NOMO-1 treated with DMSO at 0.1 percent for 48 hours (cell line): ENCODE measurements around the gene RAB3GAP2.
"Not testable (repeated sequence)": the region's sequence is repeated elsewhere in the genome, so short reads cannot be mapped to it uniquely, and the experiment has no call there.

Experiments
- DNase-seq: peaks from one replicate; lab custom pipeline; 2025; ENCODE audit not compliant: unreplicated experiment; lab: John Stamatoyannopoulos, UW

Gene RAB3GAP2

DNA sequence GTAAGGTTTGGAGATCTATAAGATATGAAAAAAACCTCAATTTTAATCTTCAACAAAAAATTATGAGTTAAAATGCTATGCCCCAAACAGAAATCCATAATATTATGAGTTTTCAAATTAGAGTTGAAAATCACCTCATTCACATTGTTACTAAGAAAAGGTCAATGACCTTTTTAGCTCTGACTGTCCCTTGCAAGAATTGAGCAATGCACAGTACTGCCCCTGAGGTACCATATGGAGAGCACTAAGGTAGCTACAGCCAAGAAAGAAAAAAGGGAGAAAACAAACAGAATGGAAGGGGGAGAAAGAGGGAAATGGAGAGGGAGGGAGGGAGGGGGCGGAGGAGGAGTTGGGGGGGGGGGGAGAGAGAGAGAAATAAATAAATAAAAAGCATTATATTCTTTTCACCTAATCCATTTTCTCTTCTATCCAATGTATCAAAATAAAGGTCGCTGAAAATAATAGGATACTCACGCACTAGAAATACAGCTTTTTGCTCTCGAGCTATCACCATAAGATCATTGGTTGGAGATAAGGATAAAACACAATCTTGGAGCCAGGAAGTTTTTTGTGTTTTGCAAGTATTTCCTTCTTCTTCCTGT lies 58.8 kb downstream of the RAB3GAP2 start:
- no peak for DNase-seq

- no peak for DNase-seq
Measured at GRCh38 chr1:220207411-220207810, 64.8 kb downstream of the RAB3GAP2 start.

DNA sequence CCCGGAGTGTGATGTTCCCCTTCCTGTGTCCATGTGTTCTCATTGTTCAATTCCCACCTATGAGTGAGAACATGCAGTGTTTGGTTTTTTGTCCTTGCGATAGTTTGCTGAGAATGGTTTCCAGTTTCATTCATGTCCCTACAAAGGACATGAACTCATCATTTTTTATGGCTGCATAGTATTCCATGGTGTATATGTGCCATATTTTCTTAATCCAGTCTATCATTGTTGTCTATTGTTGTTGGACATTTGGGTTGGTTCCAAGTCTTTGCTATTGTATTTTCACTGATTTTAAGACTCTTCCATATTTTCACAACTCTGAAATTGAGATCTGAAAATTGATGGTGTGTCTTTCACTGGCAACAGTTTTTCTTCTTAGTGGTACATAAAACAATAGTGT lies 67.5 kb downstream of the RAB3GAP2 start:
- not testable (repeated sequence) for DNase-seq

GRCh38 chr1:220203816-220204215 lies 68.4 kb downstream of the RAB3GAP2 start:
- no peak for DNase-seq

- DNase-seq, result no peak
Measured at GRCh38 chr1:220198186-220199005, 73.9 kb downstream of the RAB3GAP2 start.

- DNase-seq, result no peak
Measured at GRCh38 chr1:220195701-220196100, 76.6 kb downstream of the RAB3GAP2 start.

DNA sequence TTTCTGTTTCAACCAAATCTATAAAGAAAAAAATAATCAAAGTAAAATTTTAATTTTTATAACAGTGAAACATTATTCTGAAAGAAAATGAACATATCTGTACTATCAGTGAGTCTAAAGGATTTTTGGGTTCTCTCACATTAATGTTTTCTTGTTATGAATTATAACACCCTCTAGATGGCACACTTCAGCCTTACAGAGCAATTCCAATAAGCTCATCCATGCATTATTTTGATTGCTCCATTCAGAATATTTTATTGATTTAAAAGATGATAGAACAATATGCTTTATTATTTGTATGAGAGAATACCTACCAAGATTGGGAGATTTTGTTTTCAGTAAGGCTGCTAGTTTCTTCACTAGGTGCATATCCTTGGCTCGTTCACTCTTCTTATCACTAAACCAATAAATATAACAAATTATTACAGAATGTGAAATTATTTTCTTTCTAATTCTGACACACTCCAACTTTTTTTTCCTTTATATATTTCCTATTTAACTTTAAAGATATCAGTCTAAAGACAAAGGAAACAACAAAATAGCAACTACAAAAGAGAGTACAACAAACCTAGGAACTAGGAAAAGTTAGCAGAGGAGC lies 82.4 kb downstream of the RAB3GAP2 start:
- peak; percentile 5 for DNase-seq

DNA sequence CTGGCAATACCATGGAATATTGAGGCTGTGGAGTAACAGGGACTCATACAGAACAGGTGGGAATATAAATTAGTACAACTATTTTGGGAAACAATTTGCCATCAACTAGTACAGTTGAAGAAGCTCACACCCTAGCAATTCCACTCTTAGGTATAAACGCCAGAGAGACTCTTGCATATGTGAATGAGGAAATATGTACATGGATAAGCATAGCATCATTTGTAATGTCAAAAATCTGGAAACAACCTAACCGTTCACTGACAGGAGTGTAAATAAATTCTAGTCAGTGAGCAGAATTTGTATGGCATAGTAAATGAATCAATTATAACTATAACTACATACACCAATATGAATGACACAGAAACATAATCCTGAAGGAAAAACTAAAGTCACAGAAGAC lies 83.7 kb downstream of the RAB3GAP2 start:
- no peak for DNase-seq

- DNase-seq, result no peak
Measured at GRCh38 chr1:220186752-220187151, 85.5 kb downstream of the RAB3GAP2 start.

GRCh38 chr1:220184506-220184905 lies 87.7 kb downstream of the RAB3GAP2 start:
- no peak for DNase-seq

GRCh38 chr1:220182656-220183055 lies 89.6 kb downstream of the RAB3GAP2 start:
- DNase-seq, result no peak

DNA sequence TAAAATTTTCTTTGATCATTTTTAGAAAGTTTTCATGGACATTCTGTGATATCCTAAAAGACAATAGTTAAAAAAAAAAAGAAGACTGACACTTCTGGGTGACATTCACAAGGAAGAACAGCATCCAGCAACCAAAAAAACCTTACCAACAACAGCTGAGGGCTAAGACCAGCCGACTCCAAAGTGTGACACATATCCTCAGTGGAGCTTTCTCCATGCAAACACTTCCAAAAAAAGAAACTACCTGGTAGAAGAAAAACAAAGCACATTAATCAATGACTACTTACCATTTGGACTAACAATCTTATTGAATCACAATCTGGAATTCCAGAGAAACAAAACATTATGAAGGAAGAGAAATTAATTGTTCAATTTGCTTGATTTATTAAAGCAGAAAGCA lies 90.1 kb downstream of the RAB3GAP2 start:
- no peak for DNase-seq

DNA sequence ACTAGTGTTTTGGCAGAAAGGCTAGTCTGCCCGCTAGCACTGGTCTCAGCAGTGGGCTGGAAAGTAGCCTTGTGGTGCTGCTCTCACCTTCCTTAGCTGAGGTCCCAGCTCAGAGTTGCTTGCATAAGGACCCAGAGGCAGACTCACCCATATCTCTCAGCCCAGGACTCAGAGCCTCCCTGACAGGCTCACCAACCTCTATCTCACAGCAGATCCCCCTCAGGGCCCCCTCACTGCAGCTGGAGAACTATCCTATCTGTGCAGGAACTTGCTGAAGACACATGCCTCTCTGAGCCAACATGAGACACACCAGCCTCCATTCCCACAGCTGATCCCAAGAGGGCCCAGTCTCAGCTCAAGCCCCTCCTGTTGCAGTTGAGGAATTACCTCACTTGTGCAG lies 95.7 kb downstream of the RAB3GAP2 start:
- DNase-seq, result no peak

- no peak for DNase-seq
Measured at GRCh38 chr1:220170836-220171526, 101.3 kb downstream of the RAB3GAP2 start.

DNA sequence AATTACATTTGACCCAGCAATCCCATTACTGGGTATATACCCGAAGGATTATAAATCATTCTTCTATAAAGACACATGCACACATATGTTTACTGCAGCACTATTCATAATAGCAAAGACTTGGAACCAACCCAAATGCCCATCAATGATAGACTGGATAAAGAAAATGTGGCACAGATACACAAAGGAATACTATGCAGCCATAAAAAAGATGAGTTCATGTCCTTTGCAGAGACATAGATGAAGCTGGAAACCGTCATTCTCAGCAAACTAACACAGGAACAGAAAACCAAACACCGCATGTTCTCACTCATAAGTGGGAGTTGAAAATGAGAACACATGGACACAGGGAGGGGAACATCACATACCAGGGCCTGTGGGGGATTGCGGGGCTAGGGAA lies 102.4 kb downstream of the RAB3GAP2 start:
- DNase-seq, result not testable (repeated sequence)

DNA sequence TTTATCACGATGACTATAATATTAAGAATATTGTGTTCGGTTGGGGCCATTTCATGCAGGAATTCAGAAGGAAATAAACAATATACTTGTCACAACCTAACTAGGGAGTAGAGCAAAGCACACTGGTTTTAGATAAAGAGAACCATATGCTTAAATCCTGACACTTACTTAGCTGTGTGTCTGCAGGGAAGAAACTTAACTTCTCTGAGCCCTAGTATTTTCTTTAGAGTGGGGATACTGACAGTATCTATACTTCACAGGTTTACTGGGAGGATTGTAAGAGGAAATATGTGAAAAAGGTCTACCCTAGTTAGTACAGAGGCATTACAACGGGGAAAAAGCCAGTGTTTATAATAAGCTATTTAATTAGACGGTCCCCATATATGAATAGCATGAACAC lies 105.4 kb downstream of the RAB3GAP2 start:
- no peak for DNase-seq

GRCh38 chr1:220164517-220164916 lies 107.7 kb downstream of the RAB3GAP2 start:
- no peak for DNase-seq

DNA sequence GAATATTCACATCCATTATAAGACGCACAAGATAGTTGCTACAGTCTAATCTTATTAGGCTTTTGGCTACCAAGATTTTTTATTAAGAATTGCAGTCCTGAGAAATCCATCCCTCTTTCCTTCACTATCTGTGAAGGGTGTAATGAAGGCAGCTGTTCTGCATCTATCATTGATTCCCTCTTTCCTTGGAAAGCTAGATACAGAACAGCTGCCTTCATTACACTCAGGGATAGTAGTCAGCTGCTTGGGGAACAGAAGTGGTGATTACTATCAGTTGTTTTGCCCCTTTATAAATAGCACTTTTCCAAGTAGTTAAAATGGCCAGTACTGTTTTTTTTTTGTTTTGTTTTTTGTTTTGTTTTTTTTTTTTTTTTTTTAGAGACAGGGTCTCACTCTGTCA lies 108.1 kb downstream of the RAB3GAP2 start:
- DNase-seq, result no peak

DNA sequence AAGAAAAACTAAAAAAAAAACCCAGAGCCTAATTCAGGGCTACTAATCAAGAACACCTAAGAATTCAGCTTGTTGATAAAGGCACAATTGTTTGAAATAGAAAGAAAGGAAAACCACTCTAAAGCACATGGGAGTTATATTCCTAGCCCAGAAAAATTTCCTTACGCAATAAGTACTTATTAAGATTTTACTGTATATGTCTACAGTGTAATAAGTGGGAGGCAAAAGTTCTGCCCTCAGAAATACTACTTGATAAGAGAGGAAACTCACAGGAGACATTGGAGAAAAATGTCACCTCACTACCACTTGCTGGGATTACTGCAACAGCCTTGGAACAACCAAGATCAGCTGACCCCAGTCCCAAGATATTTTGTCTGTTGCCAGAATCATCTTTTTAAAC lies 112.2 kb downstream of the RAB3GAP2 start:
- DNase-seq, result no peak

DNA sequence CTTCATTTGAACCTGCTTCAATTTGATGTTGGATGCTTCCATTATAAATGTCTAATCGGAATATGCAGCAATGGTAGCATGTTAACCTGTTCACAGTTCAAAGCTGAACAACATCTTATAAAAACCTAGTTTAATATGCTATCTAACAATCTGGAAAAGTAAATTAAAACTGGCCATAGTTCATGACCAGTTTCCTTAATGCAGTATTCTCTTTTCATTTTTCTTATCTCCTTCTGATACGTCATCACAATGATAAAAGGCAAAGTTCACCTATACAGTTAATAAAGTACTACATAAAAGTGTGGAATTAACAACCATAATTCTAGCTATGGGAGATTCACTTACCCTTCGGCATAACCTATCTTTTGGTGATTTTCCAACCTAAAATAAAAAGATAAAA lies 113.2 kb downstream of the RAB3GAP2 start:
- no peak for DNase-seq

DNA sequence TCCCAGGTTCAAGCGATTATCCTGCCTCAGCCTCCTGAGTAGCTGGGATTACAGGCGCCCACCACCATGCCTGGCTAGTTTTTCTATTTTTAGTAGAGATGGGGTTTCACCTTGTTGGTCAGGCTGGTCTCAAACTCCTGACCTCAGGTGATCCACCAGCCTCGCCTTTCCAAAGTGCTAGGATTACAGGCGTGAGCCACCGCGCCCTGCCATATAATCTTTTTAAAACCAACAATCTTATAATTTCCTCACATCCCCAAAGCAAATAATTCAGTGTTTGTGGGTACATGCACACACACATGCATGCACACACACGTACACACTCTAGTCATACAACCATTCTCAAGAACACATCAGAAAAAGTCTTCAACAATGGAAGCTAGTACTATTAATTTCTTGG lies 113.7 kb downstream of the RAB3GAP2 start:
- not testable (repeated sequence) for DNase-seq

DNA sequence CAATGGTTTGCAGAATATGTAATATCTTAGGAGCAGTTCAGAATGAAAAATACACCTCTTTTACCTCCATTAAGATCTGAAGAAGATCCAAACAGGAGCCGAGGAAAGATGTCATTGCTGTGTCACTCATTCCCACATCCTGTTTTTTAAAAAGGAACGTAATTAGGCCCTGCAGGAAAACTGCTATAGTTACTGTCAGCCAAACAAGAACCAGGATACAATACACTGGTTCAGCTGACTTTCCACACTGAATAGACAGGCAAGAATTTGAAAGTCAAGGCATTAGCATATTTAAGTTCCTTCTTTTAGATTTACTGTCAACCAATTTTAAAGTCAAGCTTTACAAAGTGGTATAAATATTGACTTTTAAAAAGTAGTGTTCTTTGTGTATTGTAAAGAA lies 114.5 kb downstream of the RAB3GAP2 start:
- no peak for DNase-seq
